CD4-positive, CD25-positive, alpha-beta regulatory T cell (primary cell): ENCODE results near the gene TBKBP1. TPM values are rescaled to one million over a fixed set of nuclear protein-coding genes. Genes with fewer than 3 reads are reported as not detected.

Source experiments
- ATAC-seq, 2 donors: fragments of 150-1000 bp; cut with Tn5 transposase; one replicate each; pipeline ENCODE4 v1.10.0; 2021; ENCODE audit warnings: low read depth in 2 of 2, moderate number of reproducible peaks in 2 of 2, moderate library complexity in 1 of 2
- DNase-seq, 3 donors: peaks; one replicate each; pipeline versions ENCODE4 v3.0.0 to v3.0.0-alpha.2; 2012 to 2022; ENCODE audit warnings: mixed read lengths in 1 of 3
- H3K27ac ChIP-seq: one replicate; pipeline ENCODE4 v1.7.0; 2013; ENCODE audit warnings: mild to moderate bottlenecking, low read length; ENCODE audit not compliant: insufficient read depth, poor library complexity, severe bottlenecking
- H3K27me3 ChIP-seq: one replicate; pipeline ENCODE4 v1.7.0; 2013; ENCODE audit warnings: low read length; ENCODE audit not compliant: control insufficient read depth, insufficient read depth
- H3K36me3 ChIP-seq: one replicate; pipeline ENCODE4 v1.7.0; 2013; ENCODE audit warnings: mild to moderate bottlenecking, low read length, moderate library complexity; ENCODE audit not compliant: control insufficient read depth, insufficient read depth
- H3K4me1 ChIP-seq: 2 replicates; pipeline ENCODE4 v1.7.0; 2013; ENCODE audit warnings: mild to moderate bottlenecking, low read length; ENCODE audit not compliant: insufficient read depth, control insufficient read depth, poor library complexity, severe bottlenecking
- H3K4me3 ChIP-seq: one replicate; pipeline ENCODE4 v1.7.0; 2013; ENCODE audit warnings: low read depth, mild to moderate bottlenecking, low read length, moderate library complexity
- H3K9me3 ChIP-seq, 2 experiments: 1 replicate in 1 of 2; 2 replicates in 1 of 2; pipeline ENCODE4 v1.7.0; 2013; ENCODE audit warnings: low read length in 2 of 2, mild to moderate bottlenecking in 1 of 2, moderate library complexity in 1 of 2; ENCODE audit not compliant: control insufficient read depth in 2 of 2
- H3K27ac Mint-ChIP-seq, 3 donors: one replicate each; pipeline ENCODE4 v1.8.0; 2020 to 2022; ENCODE audit warnings: mild to moderate bottlenecking in 3 of 3, mixed read lengths in 3 of 3, moderate library complexity in 2 of 3
- H3K27me3 Mint-ChIP-seq: one replicate; pipeline ENCODE4 v1.8.0; 2022; ENCODE audit warnings: mild to moderate bottlenecking, mixed read lengths
- H3K36me3 Mint-ChIP-seq: one replicate; pipeline ENCODE4 v1.8.0; 2020; ENCODE audit warnings: mixed read lengths
- H3K4me1 Mint-ChIP-seq, 4 donors: one replicate each; pipeline ENCODE4 v1.8.0; 2020 to 2022; ENCODE audit warnings: mixed read lengths in 4 of 4, mild to moderate bottlenecking in 1 of 4
- H3K4me3 Mint-ChIP-seq, 4 donors: one replicate each; pipeline ENCODE4 v1.8.0; 2020 to 2022; ENCODE audit warnings: mild to moderate bottlenecking in 4 of 4, mixed read lengths in 4 of 4, moderate library complexity in 3 of 4
- H3K9me3 Mint-ChIP-seq, 7 donors: one replicate each; pipeline ENCODE4 v1.8.0; 2020 to 2022; ENCODE audit warnings: mixed read lengths in 7 of 7, mild to moderate bottlenecking in 3 of 7, moderate library complexity in 2 of 7
- polyA plus RNA-seq, 4 donors: library from polyadenylated mRNA; unstranded; fragments of 300-500 nt; fragmentation: Illumina TruSeq; gene quantifications; one replicate each; pipeline ENCODE4 v1.2.3, GENCODE V29; 2021
- total RNA-seq: library from RNA; stranded (reverse); gene quantifications from one replicate; pipeline ENCODE4 v1.2.3, GENCODE V29; 2022

Gene TBKBP1
- total and polyA plus RNA-seq, 5 donors from 2014 or later = 0.11 to 6.1 (median 0.53) TPM

DNA sequence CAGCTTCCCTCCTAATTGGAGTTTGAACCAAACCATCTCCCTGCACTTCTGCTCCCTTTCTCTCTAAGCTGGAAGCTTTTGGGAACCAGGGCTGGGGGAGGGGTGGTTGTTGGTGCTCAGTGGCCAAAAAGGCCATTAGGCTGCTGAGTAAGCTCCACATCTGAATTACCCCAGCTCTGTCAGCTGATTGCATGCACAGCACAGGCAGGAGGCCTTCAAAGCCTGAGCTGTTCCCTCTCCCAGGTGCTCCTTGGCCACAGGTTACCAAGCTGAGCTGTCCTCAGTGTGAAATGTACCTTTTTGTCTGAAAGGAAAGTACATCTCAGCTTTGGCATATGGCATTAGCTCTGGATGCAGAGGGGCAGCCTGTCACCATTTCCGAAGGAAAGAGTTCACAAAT, 6.2 kb upstream of the TBKBP1 start:
- H3K36me3 ChIP-seq = peaks cover 24% of the 10 kb centered on the region
- ATAC-seq (no peak), DNase-seq (no peak)
- H3K27me3 ChIP-seq = no peaks in the 10 kb centered on the region
- no peak overlapping the region for H3K27ac ChIP-seq
- Mint-ChIP-seq H3K9me3 (no peaks in the 10 kb centered on the region), H3K4me3 (no peak overlapping the region), H3K27me3 (peaks cover 6% of the 10 kb centered on the region), H3K36me3 (peaks cover 22% of the 10 kb centered on the region), H3K4me1 (peaks cover 0 to 17% (median 5%) of the 10 kb centered on the region in 4 donors), H3K27ac (no peak overlapping the region)
- H3K4me3 ChIP-seq = no peak overlapping the region
- H3K9me3 ChIP-seq = no peaks in the 10 kb centered on the region
- H3K4me1 ChIP-seq = peaks cover 3% of the 10 kb centered on the region

- no peak overlapping the region for H3K27ac ChIP-seq
- Mint-ChIP-seq H3K4me1 (peaks cover 0 to 20% (median 15%) of the 10 kb centered on the region in 4 donors), H3K4me3 (peak overlapping the region in 1 of 4 donors; percentile 73), H3K27me3 (peaks cover 19% of the 10 kb centered on the region), H3K36me3 (peaks cover 7% of the 10 kb centered on the region), H3K9me3 (no peaks in the 10 kb centered on the region), H3K27ac (no peak overlapping the region)
- H3K27me3 ChIP-seq = no peaks in the 10 kb centered on the region
- H3K9me3 ChIP-seq = no peaks in the 10 kb centered on the region
- DNase-seq (no peak), ATAC-seq (no peak)
- H3K4me3 ChIP-seq = no peak overlapping the region
- peaks cover 4% of the 10 kb centered on the region for H3K36me3 ChIP-seq
- peaks cover 18% of the 10 kb centered on the region for H3K4me1 ChIP-seq
Observed at GRCh38 chr17:47690121-47690520, 3.8 kb upstream of the TBKBP1 start.

- H3K36me3 Mint-ChIP-seq = no peaks in the 10 kb centered on the region
- ATAC-seq (no peak), DNase-seq (no peak)
- Histone ChIP-seq H3K4me3 (no peak overlapping the region), H3K27ac (no peak overlapping the region), H3K36me3 (no peaks in the 10 kb centered on the region), H3K9me3 (no peaks in the 10 kb centered on the region), H3K4me1 (peaks cover 23% of the 10 kb centered on the region), H3K27me3 (no peaks in the 10 kb centered on the region)
- peak overlapping the region; percentile 74 to 93 (median 86) for H3K4me3 Mint-ChIP-seq
- H3K4me1 Mint-ChIP-seq = peaks cover 0 to 32% (median 11%) of the 10 kb centered on the region in 4 donors
- peak overlapping the region in 2 of 3 donors; percentile 73 to 82 for H3K27ac Mint-ChIP-seq
- H3K9me3 Mint-ChIP-seq = no peaks in the 10 kb centered on the region
- peaks cover 24% of the 10 kb centered on the region for H3K27me3 Mint-ChIP-seq
Observed at GRCh38 chr17:47692137-47692894, 1.6 kb upstream of the TBKBP1 start.

DNA sequence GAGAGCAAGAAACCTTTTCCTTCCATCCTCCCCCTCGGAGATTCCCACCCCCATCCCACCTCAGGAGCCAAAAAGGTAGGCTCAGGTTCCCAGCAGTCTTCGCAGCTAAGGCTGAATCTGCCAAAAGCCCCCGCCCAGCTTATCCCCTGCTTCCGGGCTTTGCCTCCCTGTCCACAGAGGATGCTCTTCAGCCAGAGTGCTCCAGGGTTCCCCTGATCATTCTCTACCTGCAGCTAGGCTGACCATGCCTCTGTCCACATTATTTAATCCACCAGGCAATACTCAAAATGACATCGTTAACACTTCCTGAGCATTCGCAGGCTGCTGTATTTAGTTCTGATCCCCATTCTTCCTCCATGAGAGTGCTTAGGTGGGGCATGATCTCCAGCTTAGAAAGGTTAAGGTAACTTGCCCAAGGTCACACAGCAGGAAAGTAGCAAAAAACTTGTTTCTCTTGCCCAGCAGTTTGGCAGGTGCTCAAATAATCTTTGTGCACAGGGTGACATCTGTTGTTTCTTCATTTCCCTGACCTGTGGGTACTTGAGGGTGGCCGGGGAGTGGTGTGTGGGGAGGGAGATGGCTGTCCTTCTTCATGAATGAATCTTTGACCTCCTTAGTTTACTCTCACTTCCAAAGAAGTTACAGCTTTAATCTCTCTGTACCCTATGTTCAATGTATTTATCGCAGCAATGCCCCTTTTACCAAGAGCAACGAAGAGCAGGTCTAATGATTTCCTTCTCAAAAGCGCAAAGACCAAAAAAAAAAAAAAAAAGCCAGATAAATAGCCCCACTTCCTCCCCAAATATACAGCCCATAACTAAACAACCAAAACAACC, 848 bp upstream of the TBKBP1 start:
- Histone ChIP-seq H3K27ac (no peak overlapping the region), H3K4me3 (peak overlapping the region; percentile 80)
- no peak for DNase-seq

GRCh38 chr17:47694581-47695428, 844 bp downstream of the TBKBP1 start:
- no peak overlapping the region for H3K4me3 ChIP-seq
- no peaks in the 10 kb centered on the region for H3K36me3 ChIP-seq
- DNase-seq = peak; percentile 20 to 55 (median 28)
- no peaks in the 10 kb centered on the region for H3K9me3 Mint-ChIP-seq
- peak overlapping the region; percentile 87 to 95 (median 89) for H3K4me3 Mint-ChIP-seq
- H3K4me1 ChIP-seq = peaks cover 23% of the 10 kb centered on the region
- H3K27ac Mint-ChIP-seq = peak overlapping the region in 2 of 3 donors; percentile 60 to 80
- H3K9me3 ChIP-seq = no peaks in the 10 kb centered on the region
- H3K36me3 Mint-ChIP-seq = no peaks in the 10 kb centered on the region
- peaks cover 24% of the 10 kb centered on the region for H3K27me3 Mint-ChIP-seq
- H3K27ac ChIP-seq = peak overlapping the region; percentile 55
- peaks cover 0 to 37% (median 13%) of the 10 kb centered on the region in 4 donors for H3K4me1 Mint-ChIP-seq
- H3K27me3 ChIP-seq = no peaks in the 10 kb centered on the region
- peak; percentile 29 to 40 for ATAC-seq

More for the DNA sequence above, 848 bp upstream of the TBKBP1 start:
- Histone ChIP-seq H3K27me3 (no peaks in the 10 kb centered on the region), H3K4me1 (peaks cover 23% of the 10 kb centered on the region), H3K36me3 (no peaks in the 10 kb centered on the region), H3K9me3 (no peaks in the 10 kb centered on the region)
- no peaks in the 10 kb centered on the region for H3K36me3 Mint-ChIP-seq
- peaks cover 0 to 32% (median 11%) of the 10 kb centered on the region in 4 donors for H3K4me1 Mint-ChIP-seq
- H3K27me3 Mint-ChIP-seq = peaks cover 24% of the 10 kb centered on the region
- peak overlapping the region; percentile 81 to 100 (median 90) for H3K4me3 Mint-ChIP-seq
- H3K9me3 Mint-ChIP-seq = no peaks in the 10 kb centered on the region
- peak overlapping the region; percentile 73 to 88 (median 82) for H3K27ac Mint-ChIP-seq
- no peak for ATAC-seq

- Mint-ChIP-seq H3K9me3 (no peaks in the 10 kb centered on the region), H3K27me3 (peaks cover 24% of the 10 kb centered on the region), H3K36me3 (no peaks in the 10 kb centered on the region), H3K27ac (peak overlapping the region in 2 of 3 donors; percentile 60 to 80), H3K4me3 (peak overlapping the region; percentile 87 to 95 (median 89)), H3K4me1 (peaks cover 0 to 37% (median 14%) of the 10 kb centered on the region in 4 donors)
- Histone ChIP-seq H3K4me1 (peaks cover 23% of the 10 kb centered on the region), H3K36me3 (no peaks in the 10 kb centered on the region), H3K4me3 (no peak overlapping the region), H3K27ac (peak overlapping the region; percentile 55), H3K9me3 (no peaks in the 10 kb centered on the region), H3K27me3 (no peaks in the 10 kb centered on the region)
- no peak for DNase-seq
- ATAC-seq = no peak
Observed at GRCh38 chr17:47695429-47696376, 1.7 kb downstream of the TBKBP1 start.
